Heart left ventricle (tissue), 16 donors: ENCODE data around the gene COL26A1. TPM values are rescaled to one million over a fixed set of nuclear protein-coding genes. Genes with fewer than 3 reads are reported as not detected.

Experiments used
- ATAC-seq, 4 donors: fragments of 200-7000 bp; cut with Tn5 transposase; one replicate each; pipeline ENCODE4 v1.9.1; 2020 to 2022; ENCODE audit warnings: moderate library complexity in 4 of 4, mild to moderate bottlenecking in 3 of 4, moderate number of reproducible peaks in 1 of 4
- DNase-seq, 5 donors: peaks; one replicate each; pipeline ENCODE4 v3.0.0-alpha.2; 2020
- H3K27ac ChIP-seq, 12 donors: fragments of 200-600 bp; sonication (generic) in 4 of 12; one replicate each; pipeline versions ENCODE4 v1.5.0 to v1.8.0; 2016 to 2022; ENCODE audit warnings: mild to moderate bottlenecking in 2 of 12
- H3K27me3 ChIP-seq, 9 donors: fragments of 200-600 bp; sonication (generic) in 2 of 9; one replicate each; pipeline versions ENCODE4 v1.5.1 to v1.8.0; 2016 to 2022; ENCODE audit warnings: mild to moderate bottlenecking in 3 of 9
- H3K36me3 ChIP-seq, 9 donors: fragments of 200-600 bp; sonication (generic) in 2 of 9; one replicate each; pipeline versions ENCODE4 v1.5.0 to v1.8.0; 2018 to 2022; ENCODE audit warnings: mild to moderate bottlenecking in 2 of 9
- H3K4me1 ChIP-seq, 12 donors: fragments of 200-600 bp; sonication (generic) in 4 of 12; one replicate each; pipeline versions ENCODE4 v1.5.0 to v1.8.0; 2016 to 2022; ENCODE audit warnings: mild to moderate bottlenecking in 3 of 12
- H3K4me3 ChIP-seq, 12 donors: fragments of 200-600 bp; sonication (generic) in 4 of 12; one replicate each; pipeline versions ENCODE4 v1.5.0 to v1.8.0; 2017 to 2022; ENCODE audit warnings: mild to moderate bottlenecking in 9 of 12, moderate library complexity in 4 of 12
- H3K9me3 ChIP-seq, 12 donors: fragments of 200-600 bp; sonication (generic) in 4 of 12; one replicate each; pipeline versions ENCODE4 v1.5.0 to v1.8.0; 2016 to 2022; ENCODE audit warnings: mild to moderate bottlenecking in 1 of 12
- POLR2A ChIP-seq, 2 donors: fragments of 450-650 bp; IDR thresholded peaks; one replicate each; pipeline ENCODE4 v1.6.1; 2017; ENCODE audit warnings: antibody characterized with exemption in 2 of 2, mild to moderate bottlenecking in 2 of 2, moderate library complexity in 2 of 2
- WGBS, 4 donors: extraction: QIAGEN DNeasy Blood & Tissue Kit in 2 of 4; methylation state at CpG; one replicate each; pipeline versions ENCODE4 v1.1.5 to v1.1.7; 2013 to 2018; 5-methylcytosine and 5-hydroxymethylcytosine counted together
- intact Hi-C, 10 donors: fragments of 100-400 bp; cut with DNase I; formaldehyde crosslinking; loops; one replicate each; pipeline versions ENCODE4 v1.11.1 to v1.14.2; 2022
- polyA plus RNA-seq, 2 donors: library from polyadenylated mRNA; stranded (reverse); fragments of 200-250 nt; gene quantifications; one replicate each; pipeline ENCODE4 v1.2.3, GENCODE V29; 2013
- total RNA-seq, 9 donors: library from RNA; depleted of rRNA in 2 of 9; stranded (reverse); fragments of >200 nt in 2 of 9; fragmentation: NEBNext Ultra II Directional in 3 of 9; extraction: Animal tissue kit (Norgen Biotek cat#: 25700) in 3 of 9; gene quantifications; one replicate each; pipeline versions ENCODE4 v1.1.0 to v1.2.4, GENCODE V29; 2016 to 2023
- TF ChIP-seq, protein P1 (sequence below), 12 donors: fragments of 200-600 bp; sonication (generic) in 4 of 12; IDR thresholded peaks; one replicate each; pipeline versions ENCODE4 v1.5.0 to v1.8.0; 2018 to 2022; ENCODE audit warnings: antibody characterized with exemption in 12 of 12, mild to moderate bottlenecking in 5 of 12
- donor health status: ischemic (EF 13 %, LVEDD 7.1; RV severe dilation, severe dysfunction).
- donor health status: healthy with polysubstance abuse.
- donor health status: DM: no; HTN: yes; CAD: no.
- donor health status: DM: no; HTN: no; CAD: no.
- donor health status: ischemic (EF 25% LVEDD 6.9; RV normal size, moderate dysfunction).
- donor health status: ischemic (EF 25% LVEDD 5.7; RV mildly dilated, moderate dysfunction).
- donor health status: healthy.
- donor health status: DM: yes; HTN: yes; CAD: no.
- donor health status: ischemic (EF 35%, LVEDD 5.7; RV mildly dilated, moderate dysfunction).
- donor health status: nonischemic (EF 11% LVEDD 7.7; RV severe dilation, severe dysfunction).
- donor health status: DM: yes; HTN: yes; CAD: no.
- donor health status: PGD.
- donor health status: ischemic (EF 29% LVEDD 5.4; RV normal size, mild dysfunction).
- donor health status: nonischemic (EF 23%, LVEDD 6.1; RV moderate dilation, normal function).

The COL26A1 gene
- total and polyA plus RNA-seq, 11 donors, result 0.08 to 2.1 TPM; not detected in 9

DNA sequence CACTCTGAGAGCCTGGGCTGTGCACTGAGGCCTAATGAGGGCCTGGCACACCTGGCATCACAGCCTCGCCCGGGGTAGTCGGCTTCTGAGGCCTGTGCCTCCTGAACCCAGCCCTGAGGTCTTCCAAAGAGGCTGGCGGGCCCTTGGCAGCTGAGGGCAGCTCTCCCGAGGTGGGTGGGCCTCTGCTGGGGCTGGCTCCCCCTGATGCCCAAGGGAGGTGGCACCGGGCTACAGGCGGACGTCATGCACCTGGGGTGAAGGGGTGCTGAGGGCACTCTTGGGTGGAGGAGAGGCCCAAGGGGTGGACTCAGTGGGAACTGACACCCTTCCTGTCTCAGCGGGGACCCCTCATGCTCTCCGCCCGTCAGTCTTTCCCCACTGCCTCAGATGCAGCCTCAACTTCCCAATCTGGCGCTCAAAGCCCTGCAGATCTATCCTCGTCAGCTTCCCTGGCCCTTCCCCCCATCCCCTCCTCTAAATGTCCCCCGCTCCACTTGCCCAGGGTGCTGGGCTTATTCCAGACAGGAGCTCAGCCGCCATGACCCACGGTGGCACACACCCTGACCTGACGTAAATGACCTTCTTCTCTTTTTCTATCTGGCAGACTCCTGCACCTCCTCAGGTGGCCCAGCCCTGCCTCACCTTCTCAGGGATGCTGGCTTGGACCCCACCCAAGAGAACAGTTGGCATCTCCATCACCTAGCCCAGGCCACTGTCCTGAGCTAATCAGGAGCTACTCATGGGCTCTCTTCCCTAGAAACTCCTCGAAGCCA, 228.2 kb downstream of the COL26A1 start:
- Histone ChIP-seq H3K36me3 (no peaks in the 10 kb centered on the region), H3K27ac (no peak overlapping the region), H3K27me3 (no peaks in the 10 kb centered on the region), H3K4me3 (no peak overlapping the region), H3K4me1 (no peaks in the 10 kb centered on the region), H3K9me3 (no peaks in the 10 kb centered on the region)
- intact Hi-C loops, result no loop called here
- ATAC-seq (no peak), DNase-seq (peak in 1 of 5 donors; percentile 10)
- 88 to 92% (median 91%) methylated on average over 17 to 18 of the region's 18 CpGs for WGBS, 4 donors
- TF ChIP-seq POLR2A (IDR thresholded peaks at IDR 0.05), result no peak
- TF ChIP-seq, protein P1, sequence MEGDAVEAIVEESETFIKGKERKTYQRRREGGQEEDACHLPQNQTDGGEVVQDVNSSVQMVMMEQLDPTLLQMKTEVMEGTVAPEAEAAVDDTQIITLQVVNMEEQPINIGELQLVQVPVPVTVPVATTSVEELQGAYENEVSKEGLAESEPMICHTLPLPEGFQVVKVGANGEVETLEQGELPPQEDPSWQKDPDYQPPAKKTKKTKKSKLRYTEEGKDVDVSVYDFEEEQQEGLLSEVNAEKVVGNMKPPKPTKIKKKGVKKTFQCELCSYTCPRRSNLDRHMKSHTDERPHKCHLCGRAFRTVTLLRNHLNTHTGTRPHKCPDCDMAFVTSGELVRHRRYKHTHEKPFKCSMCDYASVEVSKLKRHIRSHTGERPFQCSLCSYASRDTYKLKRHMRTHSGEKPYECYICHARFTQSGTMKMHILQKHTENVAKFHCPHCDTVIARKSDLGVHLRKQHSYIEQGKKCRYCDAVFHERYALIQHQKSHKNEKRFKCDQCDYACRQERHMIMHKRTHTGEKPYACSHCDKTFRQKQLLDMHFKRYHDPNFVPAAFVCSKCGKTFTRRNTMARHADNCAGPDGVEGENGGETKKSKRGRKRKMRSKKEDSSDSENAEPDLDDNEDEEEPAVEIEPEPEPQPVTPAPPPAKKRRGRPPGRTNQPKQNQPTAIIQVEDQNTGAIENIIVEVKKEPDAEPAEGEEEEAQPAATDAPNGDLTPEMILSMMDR (IDR thresholded peaks at IDR 0.05), result no peak

DNA sequence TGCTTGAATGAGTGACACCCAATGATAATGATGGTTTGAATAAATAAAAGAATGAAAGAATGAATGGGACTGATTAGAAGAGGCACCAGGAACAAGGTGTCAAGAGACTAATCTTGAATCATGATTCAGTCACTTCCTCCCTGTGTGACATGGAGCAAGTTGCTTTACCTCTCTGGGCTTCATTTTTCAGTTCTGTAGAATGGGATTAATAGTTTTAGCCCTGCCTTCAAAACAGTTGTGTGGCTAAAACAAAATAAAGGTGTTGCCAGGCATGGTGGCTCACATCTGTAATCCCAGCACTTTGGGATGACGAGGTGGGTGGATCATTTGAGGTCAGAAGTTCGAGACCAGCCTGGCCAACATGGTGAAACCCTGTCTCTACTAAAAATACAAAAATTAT, 228.8 kb downstream of the COL26A1 start:
- Histone ChIP-seq H3K27ac (no peak overlapping the region), H3K4me3 (no peak overlapping the region), H3K9me3 (no peaks in the 10 kb centered on the region), H3K4me1 (no peaks in the 10 kb centered on the region), H3K36me3 (no peaks in the 10 kb centered on the region), H3K27me3 (no peaks in the 10 kb centered on the region)
- DNase-seq (no peak), ATAC-seq (no peak)
- TF ChIP-seq POLR2A (IDR thresholded peaks at IDR 0.05), result no peak
- TF ChIP-seq, protein P1 (IDR thresholded peaks at IDR 0.05), result no peak
- WGBS, 4 donors, result 91 to 95% (median 93%) methylated on average over 2 of the region's 2 CpGs
- intact Hi-C loops, result no loop called here

DNA sequence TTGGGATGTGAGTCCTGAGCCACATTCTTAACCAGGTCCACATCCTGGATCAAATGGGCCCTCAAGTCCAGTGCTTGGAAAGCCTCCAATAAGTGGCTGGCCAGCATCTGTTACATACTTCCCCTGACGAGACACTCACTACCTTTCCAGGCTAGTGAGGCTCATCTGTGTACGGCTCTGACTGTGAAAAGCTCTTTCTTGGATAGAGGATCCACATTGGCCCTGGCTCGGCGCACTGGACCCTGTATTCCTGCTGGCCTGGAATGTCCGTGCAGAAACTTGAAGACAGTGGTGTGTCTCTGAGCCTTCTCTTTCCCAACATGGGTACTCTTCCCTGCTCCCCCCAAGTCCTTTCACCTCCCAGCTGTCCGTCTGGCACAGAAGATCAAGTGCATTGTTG, 230.9 kb downstream of the COL26A1 start:
- no peak overlapping the region for H3K27ac ChIP-seq
- no peaks in the 10 kb centered on the region for H3K9me3 ChIP-seq
- no peaks in the 10 kb centered on the region for H3K4me1 ChIP-seq
- ATAC-seq (no peak), DNase-seq (no peak)
- H3K27me3 ChIP-seq, result no peaks in the 10 kb centered on the region
- intact Hi-C loops, result no loop called here
- no peak overlapping the region for H3K4me3 ChIP-seq
- TF ChIP-seq, protein P1 (IDR thresholded peaks at IDR 0.05), result no peak
- no peak for TF ChIP-seq POLR2A (IDR thresholded peaks at IDR 0.05)
- H3K36me3 ChIP-seq, result no peaks in the 10 kb centered on the region
- WGBS, 4 donors, result 68 to 86% (median 80%) methylated on average over 5 to 6 of the region's 6 CpGs

DNA sequence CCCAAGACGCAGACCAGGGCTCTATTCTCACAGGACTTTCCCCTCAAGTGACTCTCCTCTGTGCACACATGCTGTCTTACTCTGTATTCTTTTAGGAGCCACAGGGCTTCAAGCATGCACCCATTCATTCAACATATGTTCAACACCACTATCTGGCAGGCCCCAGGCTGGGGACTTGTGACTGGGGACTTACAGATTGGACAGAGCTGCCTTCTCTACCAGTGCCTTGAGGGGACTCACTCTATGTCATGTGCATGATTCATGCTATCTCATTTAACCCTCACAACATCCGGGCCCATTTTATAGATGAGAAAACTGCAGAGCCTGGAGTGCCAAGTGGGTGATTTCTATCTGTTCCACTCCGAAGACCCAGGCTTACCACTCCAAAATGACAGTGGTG, 232.1 kb downstream of the COL26A1 start:
- no peaks in the 10 kb centered on the region for H3K36me3 ChIP-seq
- DNase-seq (no peak), ATAC-seq (no peak)
- intact Hi-C loops, result no loop called here
- no peaks in the 10 kb centered on the region for H3K4me1 ChIP-seq
- H3K9me3 ChIP-seq, result no peaks in the 10 kb centered on the region
- no peak overlapping the region for H3K4me3 ChIP-seq
- TF ChIP-seq, protein P1 (IDR thresholded peaks at IDR 0.05), result no peak
- no peak for TF ChIP-seq POLR2A (IDR thresholded peaks at IDR 0.05)
- no peaks in the 10 kb centered on the region for H3K27me3 ChIP-seq
- H3K27ac ChIP-seq, result no peak overlapping the region
- WGBS, 4 donors, result 81 to 88% (median 84%) methylated on average over 3 of the region's 3 CpGs
